ENCODE measurements around the gene MYLIP.

The MYLIP gene

GRCh38 chr6:16098211-16098610 is 30.7 kb upstream of the MYLIP start:
- no peaks in the 10 kb centered on the region for H3K27me3 ChIP-seq (ENCODE audit: insufficient read depth, low read length, poor library complexity, severe bottlenecking)
- peaks cover 5% of the 10 kb centered on the region; the same call in 1 of the 2 replicates for H3K9me3 ChIP-seq (ENCODE audit: insufficient read depth, low read depth, low read length)
- H3K36me3 ChIP-seq (ENCODE audit: insufficient read depth, low read length) = no peaks in the 10 kb centered on the region
- H3K79me2 ChIP-seq (ENCODE audit: insufficient read depth, low read length) = no peaks in the 10 kb centered on the region
- no peaks in the 10 kb centered on the region for H3F3A ChIP-seq (ENCODE audit: low read depth)
- H2AFZ ChIP-seq (ENCODE audit: low read length) = no peak overlapping the region
- no peak overlapping the region for H3K4me3 ChIP-seq (ENCODE audit: low read length, poor library complexity, severe bottlenecking)
- no peaks in the 10 kb centered on the region for H3K4me1 ChIP-seq (ENCODE audit: insufficient read depth, low read length, poor library complexity, severe bottlenecking)
- no peak overlapping the region for H3K9ac ChIP-seq (ENCODE audit: low read depth, low read length, poor library complexity, severe bottlenecking)
- no peaks in the 10 kb centered on the region for H4K20me1 ChIP-seq (ENCODE audit: insufficient read depth, low read length, poor library complexity, severe bottlenecking)
- H3K9me2 ChIP-seq (replicated peaks; ENCODE audit: low read depth, low read length) = no peaks in the 10 kb centered on the region
- no peak overlapping the region for H3K4me2 ChIP-seq (ENCODE audit: low read depth, low read length, poor library complexity, severe bottlenecking)
- TF ChIP-seq, protein P1, sequence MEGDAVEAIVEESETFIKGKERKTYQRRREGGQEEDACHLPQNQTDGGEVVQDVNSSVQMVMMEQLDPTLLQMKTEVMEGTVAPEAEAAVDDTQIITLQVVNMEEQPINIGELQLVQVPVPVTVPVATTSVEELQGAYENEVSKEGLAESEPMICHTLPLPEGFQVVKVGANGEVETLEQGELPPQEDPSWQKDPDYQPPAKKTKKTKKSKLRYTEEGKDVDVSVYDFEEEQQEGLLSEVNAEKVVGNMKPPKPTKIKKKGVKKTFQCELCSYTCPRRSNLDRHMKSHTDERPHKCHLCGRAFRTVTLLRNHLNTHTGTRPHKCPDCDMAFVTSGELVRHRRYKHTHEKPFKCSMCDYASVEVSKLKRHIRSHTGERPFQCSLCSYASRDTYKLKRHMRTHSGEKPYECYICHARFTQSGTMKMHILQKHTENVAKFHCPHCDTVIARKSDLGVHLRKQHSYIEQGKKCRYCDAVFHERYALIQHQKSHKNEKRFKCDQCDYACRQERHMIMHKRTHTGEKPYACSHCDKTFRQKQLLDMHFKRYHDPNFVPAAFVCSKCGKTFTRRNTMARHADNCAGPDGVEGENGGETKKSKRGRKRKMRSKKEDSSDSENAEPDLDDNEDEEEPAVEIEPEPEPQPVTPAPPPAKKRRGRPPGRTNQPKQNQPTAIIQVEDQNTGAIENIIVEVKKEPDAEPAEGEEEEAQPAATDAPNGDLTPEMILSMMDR (conservative IDR thresholded peaks at IDR 0.05; ENCODE audit: low read length) = no peak
- no peak for TF ChIP-seq EZH2phosphoT487 (IDR thresholded peaks at IDR 0.05; ENCODE audit: borderline replicate concordance)

DNA sequence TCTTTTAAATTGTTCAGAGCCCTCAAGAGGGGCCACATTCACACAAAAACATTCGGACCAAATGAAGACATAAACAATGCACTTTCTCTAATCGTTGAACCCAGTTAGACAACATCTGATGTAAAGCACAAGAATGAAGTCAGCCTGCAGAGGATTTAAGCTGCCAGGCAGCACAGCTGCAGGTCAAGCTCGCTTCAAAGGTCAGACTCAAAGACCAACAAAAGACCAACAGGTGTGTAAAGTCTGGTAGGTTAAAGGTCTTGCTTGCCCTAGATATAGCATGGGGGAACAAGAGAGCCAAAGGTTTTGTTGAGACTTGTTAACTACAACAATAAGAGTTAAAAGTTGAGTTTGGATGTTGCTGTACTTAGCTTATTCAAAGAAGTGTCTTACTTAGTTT is 26.7 kb upstream of the MYLIP start:
- Histone ChIP-seq H3K27me3 (ENCODE audit: insufficient read depth, low read length, poor library complexity, severe bottlenecking) (no peaks in the 10 kb centered on the region), H3K4me1 (ENCODE audit: insufficient read depth, low read length, poor library complexity, severe bottlenecking) (no peaks in the 10 kb centered on the region), H3K4me3 (ENCODE audit: low read length, poor library complexity, severe bottlenecking) (no peak overlapping the region), H3K9me2 (replicated peaks; ENCODE audit: low read depth, low read length) (no peaks in the 10 kb centered on the region), H4K20me1 (ENCODE audit: insufficient read depth, low read length, poor library complexity, severe bottlenecking) (no peaks in the 10 kb centered on the region), H3K4me2 (ENCODE audit: low read depth, low read length, poor library complexity, severe bottlenecking) (no peak overlapping the region), H3F3A (ENCODE audit: low read depth) (no peaks in the 10 kb centered on the region), H3K9ac (ENCODE audit: low read depth, low read length, poor library complexity, severe bottlenecking) (no peak overlapping the region), H3K9me3 (ENCODE audit: insufficient read depth, low read depth, low read length) (peaks cover 5% of the 10 kb centered on the region; the same call in 1 of the 2 replicates), H3K79me2 (ENCODE audit: insufficient read depth, low read length) (no peaks in the 10 kb centered on the region), H2AFZ (ENCODE audit: low read length) (no peak overlapping the region), H3K36me3 (ENCODE audit: insufficient read depth, low read length) (no peaks in the 10 kb centered on the region)
- no peak for TF ChIP-seq EZH2phosphoT487 (IDR thresholded peaks at IDR 0.05; ENCODE audit: borderline replicate concordance)
- TF ChIP-seq, protein P1 (conservative IDR thresholded peaks at IDR 0.05; ENCODE audit: low read length) = no peak

GRCh38 chr6:16103722-16104121 is 25.2 kb upstream of the MYLIP start:
- Histone ChIP-seq H3K36me3 (ENCODE audit: insufficient read depth, low read length) (no peaks in the 10 kb centered on the region), H4K20me1 (ENCODE audit: insufficient read depth, low read length, poor library complexity, severe bottlenecking) (no peaks in the 10 kb centered on the region), H3K79me2 (ENCODE audit: insufficient read depth, low read length) (no peaks in the 10 kb centered on the region), H3K27me3 (ENCODE audit: insufficient read depth, low read length, poor library complexity, severe bottlenecking) (no peaks in the 10 kb centered on the region), H3K4me3 (ENCODE audit: low read length, poor library complexity, severe bottlenecking) (no peak overlapping the region), H3F3A (ENCODE audit: low read depth) (no peaks in the 10 kb centered on the region), H3K9me2 (replicated peaks; ENCODE audit: low read depth, low read length) (no peaks in the 10 kb centered on the region), H3K4me1 (ENCODE audit: insufficient read depth, low read length, poor library complexity, severe bottlenecking) (no peaks in the 10 kb centered on the region), H3K9me3 (ENCODE audit: insufficient read depth, low read depth, low read length) (peaks cover 5% of the 10 kb centered on the region; the same call in 1 of the 2 replicates), H3K9ac (ENCODE audit: low read depth, low read length, poor library complexity, severe bottlenecking) (no peak overlapping the region), H3K4me2 (ENCODE audit: low read depth, low read length, poor library complexity, severe bottlenecking) (no peak overlapping the region), H2AFZ (ENCODE audit: low read length) (no peak overlapping the region)
- TF ChIP-seq, protein P1 (conservative IDR thresholded peaks at IDR 0.05; ENCODE audit: low read length) = no peak
- no peak for TF ChIP-seq EZH2phosphoT487 (IDR thresholded peaks at IDR 0.05; ENCODE audit: borderline replicate concordance)

Data from Loucy (cell line).